ENCODE data around the gene ZNF483.

Gene ZNF483

GRCh38 chr9:111586378-111586777, 61.4 kb downstream of the ZNF483 start:
- Mint-ChIP-seq H3K9me3 (peaks cover 2% of the 10 kb centered on the region), H3K4me3 (no peak overlapping the region), H3K4me1 (no peaks in the 10 kb centered on the region), H3K27me3 (no peaks in the 10 kb centered on the region), H3K36me3 (no peaks in the 10 kb centered on the region), H3K27ac (no peak overlapping the region)
- ATAC-seq: no peak

GRCh38 chr9:111588846-111589245, 63.9 kb downstream of the ZNF483 start:
- Mint-ChIP-seq H3K36me3 (no peaks in the 10 kb centered on the region), H3K27ac (no peak overlapping the region), H3K4me3 (no peak overlapping the region), H3K27me3 (no peaks in the 10 kb centered on the region), H3K9me3 (peaks cover 2% of the 10 kb centered on the region), H3K4me1 (no peaks in the 10 kb centered on the region)
- no peak for ATAC-seq

- peak; percentile 63 for ATAC-seq
- Mint-ChIP-seq H3K36me3 (no peaks in the 10 kb centered on the region), H3K4me1 (peaks cover 24% of the 10 kb centered on the region), H3K27ac (no peak overlapping the region), H3K4me3 (peak overlapping the region; percentile 81), H3K9me3 (no peaks in the 10 kb centered on the region), H3K27me3 (peaks cover 37% of the 10 kb centered on the region)
Observed at GRCh38 chr9:111597852-111598732, 73.1 kb downstream of the ZNF483 start.

GRCh38 chr9:111598733-111599091, 73.7 kb downstream of the ZNF483 start:
- Mint-ChIP-seq H3K36me3 (no peaks in the 10 kb centered on the region), H3K4me1 (peaks cover 24% of the 10 kb centered on the region), H3K4me3 (peak overlapping the region; percentile 81), H3K27me3 (peaks cover 37% of the 10 kb centered on the region), H3K9me3 (no peaks in the 10 kb centered on the region), H3K27ac (no peak overlapping the region)
- peak; percentile 10 for ATAC-seq

- peak; percentile 37 for ATAC-seq
- Mint-ChIP-seq H3K4me1 (peaks cover 24% of the 10 kb centered on the region), H3K36me3 (no peaks in the 10 kb centered on the region), H3K27me3 (peaks cover 37% of the 10 kb centered on the region), H3K9me3 (no peaks in the 10 kb centered on the region), H3K27ac (no peak within 1 kb of the TSS), H3K4me3 (peak within 1 kb of the TSS; percentile 81)
Observed at GRCh38 chr9:111599092-111599954, 74.3 kb downstream of the ZNF483 start, which contains the start of gene PTGR1. PTGR1 (minus strand) TSS chr9:111599647; CDS start chr9:111597422, 2,225 bp downstream.

- Mint-ChIP-seq H3K4me3 (peak overlapping the region; percentile 81), H3K27me3 (peaks cover 37% of the 10 kb centered on the region), H3K4me1 (peaks cover 24% of the 10 kb centered on the region), H3K36me3 (no peaks in the 10 kb centered on the region), H3K27ac (no peak overlapping the region), H3K9me3 (no peaks in the 10 kb centered on the region)
- ATAC-seq: peak; percentile 6
Observed at GRCh38 chr9:111599955-111600343, 75.0 kb downstream of the ZNF483 start.

- H3K27ac Mint-ChIP-seq: no peak overlapping the region
- H3K36me3 Mint-ChIP-seq: no peaks in the 10 kb centered on the region
- H3K4me1 Mint-ChIP-seq: peaks cover 24% of the 10 kb centered on the region
- ATAC-seq: no peak
- no peaks in the 10 kb centered on the region for H3K9me3 Mint-ChIP-seq
- H3K4me3 Mint-ChIP-seq: no peak overlapping the region
- H3K27me3 Mint-ChIP-seq: peaks cover 46% of the 10 kb centered on the region
Observed at GRCh38 chr9:111601237-111602018, 76.4 kb downstream of the ZNF483 start.

- H3K4me3 Mint-ChIP-seq: no peak overlapping the region
- ATAC-seq: no peak
- H3K27me3 Mint-ChIP-seq: peaks cover 44% of the 10 kb centered on the region
- no peaks in the 10 kb centered on the region for H3K36me3 Mint-ChIP-seq
- H3K4me1 Mint-ChIP-seq: peaks cover 16% of the 10 kb centered on the region
- H3K9me3 Mint-ChIP-seq: no peaks in the 10 kb centered on the region
- no peak overlapping the region for H3K27ac Mint-ChIP-seq
Observed at GRCh38 chr9:111603041-111603440, 78.1 kb downstream of the ZNF483 start.

- H3K27me3 Mint-ChIP-seq: peaks cover 35% of the 10 kb centered on the region
- no peak for ATAC-seq
- H3K36me3 Mint-ChIP-seq: no peaks in the 10 kb centered on the region
- H3K4me3 Mint-ChIP-seq: no peak overlapping the region
- H3K4me1 Mint-ChIP-seq: peaks cover 5% of the 10 kb centered on the region
- H3K27ac Mint-ChIP-seq: no peak overlapping the region
- H3K9me3 Mint-ChIP-seq: no peaks in the 10 kb centered on the region
Observed at GRCh38 chr9:111604054-111604615, 79.2 kb downstream of the ZNF483 start.

GRCh38 chr9:111605041-111605559, 80.1 kb downstream of the ZNF483 start:
- H3K27me3 Mint-ChIP-seq: peaks cover 32% of the 10 kb centered on the region
- no peak overlapping the region for H3K27ac Mint-ChIP-seq
- H3K4me3 Mint-ChIP-seq: no peak overlapping the region
- no peak for ATAC-seq
- no peaks in the 10 kb centered on the region for H3K4me1 Mint-ChIP-seq
- H3K36me3 Mint-ChIP-seq: no peaks in the 10 kb centered on the region
- no peaks in the 10 kb centered on the region for H3K9me3 Mint-ChIP-seq

- H3K36me3 Mint-ChIP-seq: no peaks in the 10 kb centered on the region
- H3K27ac Mint-ChIP-seq: no peak overlapping the region
- no peaks in the 10 kb centered on the region for H3K4me1 Mint-ChIP-seq
- H3K27me3 Mint-ChIP-seq: peaks cover 71% of the 10 kb centered on the region
- H3K4me3 Mint-ChIP-seq: no peak overlapping the region
- no peak for ATAC-seq
- no peaks in the 10 kb centered on the region for H3K9me3 Mint-ChIP-seq
Observed at GRCh38 chr9:111610149-111610548, 85.2 kb downstream of the ZNF483 start.

GRCh38 chr9:111610845-111611244, 85.9 kb downstream of the ZNF483 start:
- no peaks in the 10 kb centered on the region for H3K9me3 Mint-ChIP-seq
- H3K4me1 Mint-ChIP-seq: no peaks in the 10 kb centered on the region
- no peak overlapping the region for H3K4me3 Mint-ChIP-seq
- H3K27me3 Mint-ChIP-seq: peaks cover 65% of the 10 kb centered on the region
- no peak overlapping the region for H3K27ac Mint-ChIP-seq
- no peak for ATAC-seq
- no peaks in the 10 kb centered on the region for H3K36me3 Mint-ChIP-seq

- no peaks in the 10 kb centered on the region for H3K36me3 Mint-ChIP-seq
- H3K4me1 Mint-ChIP-seq: no peaks in the 10 kb centered on the region
- peaks cover 60% of the 10 kb centered on the region for H3K27me3 Mint-ChIP-seq
- no peak overlapping the region for H3K27ac Mint-ChIP-seq
- no peaks in the 10 kb centered on the region for H3K9me3 Mint-ChIP-seq
- ATAC-seq: no peak
- H3K4me3 Mint-ChIP-seq: no peak overlapping the region
Observed at GRCh38 chr9:111613436-111614040, 88.6 kb downstream of the ZNF483 start.

- H3K9me3 Mint-ChIP-seq: no peaks in the 10 kb centered on the region
- H3K4me1 Mint-ChIP-seq: no peaks in the 10 kb centered on the region
- no peaks in the 10 kb centered on the region for H3K36me3 Mint-ChIP-seq
- no peak overlapping the region for H3K4me3 Mint-ChIP-seq
- ATAC-seq: no peak
- H3K27ac Mint-ChIP-seq: no peak overlapping the region
- peaks cover 45% of the 10 kb centered on the region for H3K27me3 Mint-ChIP-seq
Observed at GRCh38 chr9:111615928-111616327, 90.9 kb downstream of the ZNF483 start.

All from stimulated activated memory B cell treated with anti-CD40 and anti-IgM and Interleukin-4, amounts not matched to agents 10 μg/mL and 1 μg/mL and 100 μg/mL, for 72 hours (primary cell).